ENCODE results near the gene GTF3C6.
A peak's percentile ranks its signal among the peaks of the same experiment; 100 is the strongest.
"Not testable (repeated sequence)": the region's sequence is repeated elsewhere in the genome, so short reads cannot be mapped to it uniquely, and the experiment has no call there.

Gene GTF3C6, protein sequence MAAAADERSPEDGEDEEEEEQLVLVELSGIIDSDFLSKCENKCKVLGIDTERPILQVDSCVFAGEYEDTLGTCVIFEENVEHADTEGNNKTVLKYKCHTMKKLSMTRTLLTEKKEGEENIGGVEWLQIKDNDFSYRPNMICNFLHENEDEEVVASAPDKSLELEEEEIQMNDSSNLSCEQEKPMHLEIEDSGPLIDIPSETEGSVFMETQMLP

DNA sequence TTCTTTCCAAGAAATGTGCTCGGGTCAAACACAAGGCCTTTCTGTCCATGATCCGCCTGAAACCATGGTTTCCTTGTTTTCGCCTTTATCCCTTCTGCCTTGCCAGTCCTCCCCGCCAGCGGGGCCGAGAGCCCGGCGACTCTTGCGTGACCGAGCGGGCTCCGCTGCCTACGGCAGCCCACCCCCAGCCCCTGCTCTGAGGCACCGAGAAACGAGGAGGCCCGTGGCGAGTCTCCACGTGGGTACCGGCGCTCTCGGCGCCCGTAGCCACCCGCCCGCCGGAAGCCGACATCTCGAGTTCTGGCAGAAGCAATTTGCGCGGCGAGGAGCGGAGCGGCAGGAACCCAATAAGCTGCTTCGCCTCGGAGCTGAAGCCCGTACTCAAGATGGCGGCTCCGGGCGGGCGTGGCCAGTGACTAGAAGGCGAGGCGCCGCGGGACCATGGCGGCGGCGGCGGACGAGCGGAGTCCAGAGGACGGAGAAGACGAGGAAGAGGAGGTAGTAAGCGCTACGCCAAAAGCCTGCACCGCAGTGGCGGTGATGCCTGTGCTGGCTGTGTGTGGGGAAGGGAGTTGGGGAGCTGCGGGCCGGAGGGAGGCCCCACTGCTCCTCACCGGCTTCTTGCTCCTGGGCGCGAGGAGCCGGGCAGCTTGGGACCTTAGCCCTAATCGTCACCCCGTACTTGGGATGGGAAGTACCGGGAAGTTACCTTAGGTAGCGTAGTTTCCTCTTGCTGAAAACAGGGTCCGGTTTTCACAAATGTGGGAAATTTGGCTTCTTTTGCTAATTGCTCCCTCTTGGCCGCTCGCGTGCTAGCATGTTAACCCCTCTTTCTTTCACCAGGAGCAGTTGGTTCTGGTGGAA, at the start of gene GTF3C6:
Gene GTF3C6 (plus strand): TSS at position 378 of the 864 bp plus-strand sequence. CDS start 64 bp downstream, at position 442.
- peak; percentile 88 for DNase-seq

DNA sequence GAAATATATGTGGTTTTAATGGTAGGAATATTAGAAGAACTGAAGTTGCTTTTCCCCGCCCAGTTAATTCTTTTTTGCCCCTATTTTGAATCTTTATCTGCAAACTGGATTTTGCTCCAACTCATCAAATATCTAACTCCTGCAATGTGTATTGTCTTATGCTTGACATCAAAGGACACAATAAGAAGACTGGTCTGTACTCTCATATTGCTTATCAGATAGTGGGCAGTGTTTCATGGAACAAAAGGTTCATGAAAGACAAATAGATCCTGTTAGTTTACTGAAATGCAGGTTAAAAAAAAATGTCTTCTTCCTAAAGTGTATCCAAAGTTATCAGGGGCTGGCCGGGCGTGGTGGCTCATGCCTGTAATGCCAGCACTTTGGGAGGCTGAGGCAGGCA, 27.7 kb upstream of the GTF3C6 start:
- DNase-seq, result no peak

DNA sequence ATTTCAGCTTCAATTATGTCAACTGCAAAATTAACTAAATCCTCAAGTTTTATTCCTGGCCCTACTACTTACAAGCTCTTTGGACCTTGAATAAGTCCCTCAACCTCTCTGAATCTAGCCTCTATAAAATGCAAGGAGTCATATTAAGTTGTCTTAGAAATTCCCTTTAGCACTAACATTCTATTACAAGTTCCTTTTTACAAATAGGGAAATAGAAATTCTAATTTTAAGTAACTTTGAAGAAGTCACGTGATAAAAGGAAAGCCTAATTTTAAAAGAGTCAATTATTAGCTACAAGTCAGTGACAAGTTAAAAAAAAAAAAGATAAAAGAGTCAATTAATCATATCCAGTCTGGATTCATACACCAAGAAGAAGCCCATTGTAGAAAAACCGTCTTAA, 24.6 kb upstream of the GTF3C6 start:
- no peak for DNase-seq

DNA sequence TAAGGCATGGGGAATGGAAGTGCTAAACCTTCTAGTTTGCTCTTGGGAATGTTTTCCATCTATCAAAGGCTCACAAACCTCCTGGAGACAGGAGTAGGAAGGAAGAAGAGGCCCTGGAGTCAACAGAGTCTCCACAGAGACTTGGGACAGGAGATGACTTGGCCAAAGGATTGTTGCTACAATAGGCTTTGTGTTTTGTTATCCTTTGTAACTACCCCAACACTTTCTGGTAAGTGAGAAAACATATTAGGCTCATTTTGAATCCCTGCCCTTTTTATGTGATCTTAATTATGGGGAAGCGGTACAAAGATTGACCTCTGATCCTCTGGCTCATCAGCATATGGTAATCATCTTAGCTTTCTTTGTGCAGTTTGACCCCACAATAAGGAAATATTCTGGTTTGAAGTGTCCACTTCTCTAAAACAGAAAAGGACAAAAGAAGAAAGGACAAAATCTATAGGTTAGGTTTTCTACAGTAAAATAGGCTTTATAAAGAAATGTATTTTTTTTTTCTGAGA, 24.1 kb upstream of the GTF3C6 start:
- DNase-seq, result no peak

DNA sequence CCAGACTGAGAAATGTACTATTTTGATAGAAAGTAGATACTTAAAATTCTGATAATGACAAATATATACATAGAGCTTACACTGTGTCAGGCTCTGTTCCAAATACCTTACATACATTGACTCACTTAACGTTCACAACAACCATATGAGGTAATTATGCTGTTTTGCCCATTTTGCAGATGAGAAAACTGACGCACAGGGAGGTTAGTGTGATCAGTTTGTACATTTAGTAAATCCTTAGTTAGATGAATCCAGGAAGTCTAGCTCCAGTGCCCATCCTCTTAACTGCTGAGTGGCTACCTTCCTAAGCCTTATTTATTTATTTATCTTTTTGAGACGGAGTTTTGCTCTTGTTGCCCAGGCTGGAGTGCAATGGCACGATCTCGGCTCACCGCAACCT, 23.3 kb upstream of the GTF3C6 start:
- DNase-seq, result no peak

DNA sequence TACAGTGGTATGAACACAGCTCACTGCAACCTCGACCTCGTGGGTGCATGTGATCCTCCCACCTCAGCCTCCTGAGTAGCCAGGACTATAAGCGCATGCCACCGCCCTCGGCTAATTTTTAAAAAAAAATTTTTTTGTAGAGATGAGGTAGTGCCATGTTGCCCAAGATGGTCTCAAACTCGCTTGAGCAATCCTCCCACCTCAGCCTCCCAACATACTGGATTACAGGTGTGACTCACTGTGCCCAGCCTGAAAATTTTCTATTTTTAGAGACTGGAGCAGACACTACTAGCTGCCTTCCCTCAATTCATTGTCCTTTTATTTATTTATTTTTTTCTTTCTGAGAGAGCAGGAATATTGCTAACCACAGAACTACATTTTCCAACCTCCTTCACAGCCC, 20.3 kb upstream of the GTF3C6 start:
- no peak for DNase-seq

DNA sequence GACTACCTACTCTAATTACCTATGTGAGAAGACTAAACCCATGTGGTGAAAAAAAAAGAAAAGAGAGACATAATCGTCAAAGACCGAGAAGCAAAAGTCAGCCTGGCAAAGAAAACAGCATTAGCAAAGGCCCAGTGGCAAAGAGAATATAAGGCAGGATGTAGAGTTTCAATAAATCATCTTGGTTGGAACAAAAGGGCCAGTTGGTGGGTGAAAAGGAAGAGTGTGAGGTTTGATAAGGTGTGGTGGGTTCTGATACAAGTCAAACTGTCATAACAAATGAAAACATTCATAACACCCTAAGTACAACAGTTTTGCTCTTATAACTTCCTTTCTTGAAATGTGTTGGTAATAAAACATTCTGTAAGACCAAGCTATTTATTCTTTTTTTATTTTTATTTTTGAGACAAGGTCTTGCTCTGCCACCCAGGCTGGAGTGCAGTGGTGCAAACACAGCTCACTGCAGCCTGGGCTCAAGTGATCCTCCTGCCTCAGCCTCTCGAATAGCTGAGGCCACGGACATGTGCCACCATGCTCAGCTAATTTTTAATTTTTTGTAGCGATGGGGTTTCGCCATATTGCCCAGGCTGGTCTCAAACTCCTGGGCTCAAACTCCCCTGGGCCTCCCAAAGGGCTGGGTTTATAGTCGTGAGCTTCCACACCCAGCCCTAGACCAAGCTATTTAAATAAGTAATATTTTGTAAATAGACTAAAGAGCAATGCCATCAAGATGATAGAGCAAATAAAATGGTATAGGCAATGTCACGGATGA, 18.9 kb upstream of the GTF3C6 start:
- DNase-seq, result no peak

DNA sequence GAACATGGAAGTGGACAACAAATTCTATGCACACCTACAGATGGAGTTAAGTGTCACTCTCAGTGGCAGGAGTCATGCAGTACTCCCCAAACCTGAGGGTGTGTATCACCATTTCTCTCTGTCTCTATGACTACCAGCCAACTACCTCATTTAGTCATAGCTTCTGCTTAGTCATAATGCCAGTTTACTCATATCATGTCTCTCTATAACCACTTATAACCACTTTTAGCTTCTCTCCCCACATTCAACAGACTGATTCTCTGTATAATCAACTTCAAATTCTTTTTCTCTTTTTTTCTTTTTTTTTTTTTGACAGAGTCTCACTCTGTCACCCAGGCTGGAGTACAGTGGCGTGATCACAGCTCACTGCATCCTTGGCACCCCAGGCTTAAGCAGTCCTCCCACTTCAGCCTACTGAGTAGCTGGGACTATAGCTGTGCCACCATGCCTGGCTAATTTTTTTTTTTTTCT, 13.8 kb upstream of the GTF3C6 start:
- no peak for DNase-seq

DNA sequence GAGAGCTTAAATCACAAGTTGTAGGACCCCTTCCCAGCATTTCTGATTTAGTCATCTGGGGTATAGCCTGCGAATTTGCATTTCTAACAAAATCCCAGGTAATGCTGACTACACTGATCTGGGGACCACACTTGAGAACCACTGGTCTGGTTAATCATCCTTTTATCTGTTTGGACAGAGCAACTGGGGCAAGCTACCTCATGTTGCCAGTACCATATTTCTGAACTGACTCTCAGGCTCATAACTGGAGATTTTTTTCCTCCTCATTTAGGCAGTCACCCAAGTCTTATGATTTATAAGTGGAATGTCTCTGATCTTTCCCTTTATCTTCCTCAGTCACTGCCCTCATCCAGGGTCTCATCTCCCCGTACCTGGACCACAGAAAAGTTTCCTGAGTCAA, 12.0 kb upstream of the GTF3C6 start:
- DNase-seq, result no peak

DNA sequence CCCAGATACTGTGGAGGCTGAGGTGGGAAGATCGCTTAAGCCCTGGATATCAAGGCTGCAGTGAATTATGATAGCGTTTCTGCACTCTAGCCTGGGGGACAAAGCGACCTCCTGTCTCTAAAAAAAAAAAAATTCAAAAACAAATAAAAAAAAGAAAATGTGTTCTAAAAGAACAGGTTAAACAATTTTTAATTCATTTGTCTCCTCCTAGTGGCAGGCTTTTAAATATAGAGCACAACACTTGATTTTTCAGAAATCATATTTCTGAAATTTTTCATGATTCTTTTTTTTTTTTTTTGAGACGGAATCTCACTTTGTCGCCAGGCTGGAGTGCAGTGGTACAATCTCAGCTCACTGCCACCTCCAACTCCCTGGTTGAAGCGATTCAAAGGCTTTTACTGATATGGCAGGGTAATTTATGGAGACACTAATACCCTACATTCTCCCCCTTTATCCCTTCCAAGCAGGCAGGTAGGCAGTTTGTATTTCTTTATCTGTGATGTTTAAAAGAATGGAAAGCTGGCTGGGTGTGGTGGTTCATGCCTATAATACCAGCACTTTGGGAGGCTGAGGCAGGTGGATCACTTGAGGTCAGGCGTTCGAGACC, 8.7 kb upstream of the GTF3C6 start:
- peak; percentile 0 for DNase-seq

DNA sequence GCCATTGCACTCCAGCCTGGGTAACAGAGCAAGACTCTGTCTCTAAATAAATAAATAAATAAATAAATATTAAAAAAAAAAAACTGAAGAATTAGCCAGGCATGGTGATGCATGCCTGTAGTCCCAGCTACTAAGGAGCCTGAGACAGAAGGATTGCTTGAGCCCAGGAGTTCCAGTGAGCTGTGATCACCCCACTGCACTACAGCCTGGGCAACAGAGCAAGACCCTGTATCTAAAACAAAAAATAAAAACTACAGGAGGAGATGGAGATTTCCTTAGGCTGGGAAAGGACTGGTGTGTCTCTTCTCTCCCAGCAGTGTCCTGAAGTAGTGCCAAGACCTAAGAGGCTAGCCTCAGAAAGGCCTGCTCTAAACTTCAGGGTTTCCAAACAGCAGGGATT, 8.1 kb upstream of the GTF3C6 start:
- no peak for DNase-seq

DNA sequence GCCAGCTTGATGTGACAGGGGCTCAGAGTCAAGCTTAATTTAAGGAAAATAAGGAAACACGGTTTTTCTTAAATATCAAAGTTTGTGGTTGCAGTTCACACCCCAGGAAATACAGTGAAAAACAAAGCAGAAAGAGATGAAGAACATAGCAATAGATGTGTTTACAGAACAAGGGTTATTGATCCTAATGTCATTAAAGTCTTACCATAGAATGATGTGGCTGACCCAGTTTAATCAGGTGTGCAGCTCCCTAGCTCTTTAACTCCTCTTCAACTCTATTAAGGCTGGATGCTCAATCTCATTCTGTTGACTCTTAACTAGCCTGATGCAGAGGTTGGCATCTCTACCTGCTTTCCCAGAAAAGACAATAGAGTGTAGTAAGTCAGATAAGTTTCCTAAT, 7.5 kb upstream of the GTF3C6 start:
- no peak for DNase-seq

DNA sequence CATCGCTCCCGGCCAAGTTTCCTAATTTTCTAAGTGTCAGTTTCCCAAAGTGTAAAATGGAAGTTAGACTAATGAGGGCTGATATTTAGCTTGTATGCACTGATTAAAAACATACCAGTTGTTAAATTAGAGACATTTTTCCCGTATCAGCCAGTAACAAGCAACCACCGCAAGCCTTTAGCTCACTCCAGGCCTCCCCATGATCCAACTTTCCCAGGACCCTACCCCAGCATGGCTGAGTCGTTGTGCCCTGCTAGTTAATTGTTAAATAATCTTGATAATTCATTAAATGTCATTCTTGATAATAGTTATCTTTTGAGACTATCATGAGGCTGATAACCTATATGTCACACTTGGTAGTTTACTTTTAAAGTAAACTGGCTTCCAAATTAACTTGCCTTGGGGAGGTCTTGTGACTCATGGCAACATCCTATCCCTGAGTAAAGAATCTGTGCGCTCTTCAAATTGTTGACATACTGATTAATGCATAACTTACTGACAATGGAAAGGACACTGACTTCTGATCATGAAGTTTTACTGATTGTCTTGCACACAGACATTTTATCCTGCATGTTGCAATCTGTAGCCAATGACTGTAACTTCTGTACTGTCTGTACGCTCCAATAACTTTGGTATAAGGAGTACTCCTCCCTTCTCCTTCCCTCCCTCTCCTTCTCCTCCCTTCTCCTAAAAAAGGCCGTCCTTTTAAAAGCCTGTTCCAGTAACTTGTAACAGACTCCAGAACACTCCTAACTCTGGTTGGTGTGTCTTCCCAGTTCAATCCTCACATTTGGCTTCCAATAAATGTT, 6.3 kb upstream of the GTF3C6 start:
- DNase-seq, result no peak

DNA sequence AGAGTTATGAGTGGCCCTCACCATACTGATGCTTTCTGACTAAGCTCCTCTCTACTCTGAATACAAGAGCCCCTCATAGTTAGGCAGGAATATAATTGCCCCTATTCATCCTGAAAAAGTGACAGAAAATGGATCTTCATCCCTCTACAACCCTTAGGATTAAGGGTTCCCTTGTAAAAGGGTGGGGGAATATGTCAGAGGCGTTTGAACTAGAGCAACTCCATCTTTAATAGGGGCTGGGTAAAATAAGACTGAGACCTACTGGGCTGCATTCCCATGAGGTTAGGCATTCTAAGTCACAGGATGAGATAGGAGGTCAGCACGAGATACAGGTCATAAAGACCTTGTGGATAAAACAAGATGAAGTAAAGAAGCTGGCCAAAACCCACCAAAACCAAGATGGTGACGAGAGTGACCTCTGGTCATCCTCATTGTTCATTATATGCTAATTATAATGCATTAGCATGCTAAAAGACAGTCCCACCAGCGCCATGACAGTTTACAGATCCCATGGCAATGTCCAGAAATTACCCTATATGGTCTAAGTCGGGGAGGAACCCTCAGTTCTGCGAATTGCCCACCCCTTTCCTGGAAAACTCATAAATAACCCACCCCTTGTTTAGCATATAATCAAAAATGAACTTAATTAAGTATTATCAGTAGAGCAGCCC, 4.7 kb upstream of the GTF3C6 start:
- DNase-seq, result no peak

DNA sequence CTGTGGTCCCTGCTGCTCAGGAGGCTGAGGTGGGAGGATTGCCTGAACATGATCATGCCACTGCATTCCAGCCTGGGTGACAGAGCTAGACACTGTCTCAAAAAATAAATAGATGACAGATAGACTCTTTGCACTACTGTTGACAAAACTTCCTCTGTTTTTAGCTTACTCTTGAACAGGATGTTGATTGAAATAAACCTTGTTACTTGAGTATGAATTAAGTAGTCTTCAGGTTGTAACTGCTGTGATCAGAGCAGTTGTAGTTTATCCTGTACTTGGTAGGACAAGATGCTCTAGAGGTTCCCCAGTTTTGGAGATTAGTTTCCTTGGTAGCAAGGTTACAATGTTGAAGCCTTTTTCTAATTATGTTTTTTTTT, 1.5 kb downstream of the GTF3C6 start:
- DNase-seq, result no peak

DNA sequence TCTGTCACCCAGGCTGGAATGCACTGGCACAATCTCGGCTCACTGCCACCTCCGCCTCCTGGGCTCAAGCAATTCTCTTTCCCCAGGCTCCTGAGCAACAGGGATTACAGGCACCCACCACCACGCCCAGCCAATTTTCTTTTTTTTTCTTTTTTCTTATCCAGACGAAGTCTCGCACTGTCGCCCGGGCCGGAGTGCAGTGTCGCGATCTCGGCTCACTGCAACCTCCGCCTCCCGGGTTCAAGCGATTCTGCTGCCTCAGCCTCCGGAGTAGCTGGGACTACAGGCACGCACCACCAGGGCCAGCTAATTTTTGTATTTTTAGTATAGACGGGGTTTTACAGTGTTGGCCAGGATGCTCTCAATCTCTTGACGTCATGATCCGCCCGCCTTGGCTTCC, 4.1 kb downstream of the GTF3C6 start:
- not testable (repeated sequence) for DNase-seq

DNA sequence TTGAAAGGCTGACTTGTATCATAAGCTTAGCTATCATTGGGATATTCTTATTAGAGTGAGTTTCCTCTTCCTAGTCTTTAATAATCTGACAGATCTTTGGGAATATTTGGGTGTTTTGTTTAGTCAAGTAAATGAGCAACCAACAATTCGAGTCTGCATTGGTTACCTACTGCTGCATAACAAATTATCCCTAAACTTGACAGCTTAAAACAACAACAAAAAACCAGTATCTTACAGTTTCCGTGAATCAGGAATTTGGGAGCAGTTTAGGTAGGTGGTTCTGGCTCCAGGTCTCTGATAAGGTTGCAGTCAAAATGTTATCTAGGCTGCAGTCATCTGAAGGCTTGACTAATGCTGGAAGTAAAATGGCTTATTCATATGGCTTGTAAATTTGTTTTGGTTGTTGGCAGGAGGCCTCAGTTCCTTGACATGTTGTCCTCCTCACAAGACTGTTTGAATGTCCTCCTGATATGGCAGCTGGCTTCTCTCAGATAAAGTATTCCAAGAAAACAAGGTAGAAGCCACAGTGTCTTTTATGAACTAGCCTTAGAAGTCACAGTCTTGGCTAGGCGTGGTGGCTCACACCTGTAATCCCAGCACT, 7.2 kb downstream of the GTF3C6 start:
- DNase-seq, result no peak

DNA sequence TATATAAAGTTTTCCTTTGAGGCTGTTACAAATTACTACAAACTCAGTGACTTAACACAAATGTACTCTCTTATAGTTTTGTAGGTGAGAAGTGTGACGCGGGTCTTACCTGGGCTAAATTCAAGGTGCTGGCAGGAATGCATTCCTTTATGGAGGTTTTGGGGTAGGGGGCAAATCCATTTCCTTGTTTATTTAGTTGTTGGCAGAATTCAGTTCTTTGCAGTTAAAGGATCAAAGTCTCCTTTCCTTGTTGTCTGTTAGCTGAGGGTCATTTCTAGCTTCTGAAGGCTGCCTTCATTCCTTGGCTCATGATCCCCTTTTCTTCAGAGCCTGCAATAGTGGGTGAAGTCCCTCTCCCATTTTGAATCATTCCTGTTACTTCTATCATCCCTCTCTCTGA, 10.2 kb downstream of the GTF3C6 start:
- DNase-seq, result not testable (repeated sequence)

DNA sequence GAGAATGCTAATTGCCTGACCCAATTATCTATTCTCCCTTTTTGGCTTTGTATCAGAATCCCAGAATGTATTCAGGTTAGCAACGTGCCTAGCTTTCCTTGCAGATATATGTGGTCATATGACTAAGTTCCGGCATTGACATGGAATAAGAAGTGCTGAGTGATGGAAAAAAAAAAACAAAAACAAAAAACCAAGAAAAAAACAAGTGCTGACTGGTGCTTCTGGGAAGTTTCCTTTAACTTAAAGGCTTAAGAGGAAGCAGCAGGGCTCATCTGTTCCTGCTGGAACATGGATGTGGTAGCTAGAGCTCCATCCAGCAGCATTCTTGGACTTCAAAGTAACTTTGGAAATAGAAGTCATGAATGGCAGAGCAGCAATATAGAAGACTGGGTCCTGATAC, 13.0 kb downstream of the GTF3C6 start:
- no peak for DNase-seq

DNA sequence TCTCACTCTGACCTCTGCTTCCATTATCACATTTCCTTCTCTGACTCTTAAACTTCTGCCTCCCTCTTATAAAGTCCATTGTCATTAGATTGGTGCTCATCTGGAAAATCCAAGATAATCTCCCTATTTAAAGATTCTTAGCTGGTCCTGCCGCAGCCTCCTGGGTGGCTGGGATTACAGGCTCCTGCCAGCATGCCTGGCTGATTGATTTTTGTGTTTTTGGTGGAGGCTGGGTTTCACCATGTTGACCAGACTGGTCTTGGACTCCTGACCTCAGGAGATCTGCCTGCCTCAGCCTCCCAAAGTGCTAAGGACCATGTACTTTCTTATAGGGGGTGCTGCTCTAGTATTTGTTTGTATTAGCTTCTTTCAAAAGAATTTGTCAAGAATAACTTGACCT, 18.1 kb downstream of the GTF3C6 start:
- DNase-seq, result no peak

DNA sequence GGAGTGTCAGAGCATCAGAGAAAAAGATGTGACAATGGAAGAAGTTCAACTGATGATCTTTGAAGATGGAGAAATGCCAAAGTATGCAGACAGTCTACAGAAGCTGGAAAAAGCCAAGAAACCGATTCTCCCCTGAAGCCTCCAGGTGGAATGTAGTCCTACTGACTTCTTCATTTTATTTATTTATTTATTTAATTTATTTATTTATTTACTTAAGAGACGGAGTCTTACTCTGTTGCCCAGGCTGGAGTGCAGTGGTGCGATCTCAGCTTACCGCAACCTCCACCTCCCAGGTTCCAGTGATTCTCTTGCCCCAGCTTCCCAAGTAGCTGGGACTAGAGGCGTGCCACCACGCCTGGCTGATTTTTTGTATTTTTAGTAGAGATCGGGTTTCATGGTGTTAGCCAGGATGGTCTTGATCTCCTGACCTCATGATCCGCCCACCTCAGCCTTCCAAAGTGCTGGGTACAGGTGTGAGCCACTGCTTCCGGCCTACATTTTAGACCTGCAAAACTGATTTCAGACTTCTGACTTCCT, 21.1 kb downstream of the GTF3C6 start:
- no peak for DNase-seq

Data from COR-L47 (cell line).